Activated CD8-positive, alpha-beta memory T cell treated with anti-CD3 and anti-CD28 coated beads for 48 hours (primary cell): ENCODE data around the gene PSME3.
"Not testable (repeated sequence)": the region's sequence is repeated elsewhere in the genome, so short reads cannot be mapped to it uniquely, and the experiment has no call there.

Experiments used
- DNase-seq, 3 experiments: peaks; one replicate each; pipeline ENCODE4 v3.0.0-alpha.2; 2020; ENCODE audit warnings: low read depth in 2 of 3, low spot score in 2 of 3

Gene PSME3

DNA sequence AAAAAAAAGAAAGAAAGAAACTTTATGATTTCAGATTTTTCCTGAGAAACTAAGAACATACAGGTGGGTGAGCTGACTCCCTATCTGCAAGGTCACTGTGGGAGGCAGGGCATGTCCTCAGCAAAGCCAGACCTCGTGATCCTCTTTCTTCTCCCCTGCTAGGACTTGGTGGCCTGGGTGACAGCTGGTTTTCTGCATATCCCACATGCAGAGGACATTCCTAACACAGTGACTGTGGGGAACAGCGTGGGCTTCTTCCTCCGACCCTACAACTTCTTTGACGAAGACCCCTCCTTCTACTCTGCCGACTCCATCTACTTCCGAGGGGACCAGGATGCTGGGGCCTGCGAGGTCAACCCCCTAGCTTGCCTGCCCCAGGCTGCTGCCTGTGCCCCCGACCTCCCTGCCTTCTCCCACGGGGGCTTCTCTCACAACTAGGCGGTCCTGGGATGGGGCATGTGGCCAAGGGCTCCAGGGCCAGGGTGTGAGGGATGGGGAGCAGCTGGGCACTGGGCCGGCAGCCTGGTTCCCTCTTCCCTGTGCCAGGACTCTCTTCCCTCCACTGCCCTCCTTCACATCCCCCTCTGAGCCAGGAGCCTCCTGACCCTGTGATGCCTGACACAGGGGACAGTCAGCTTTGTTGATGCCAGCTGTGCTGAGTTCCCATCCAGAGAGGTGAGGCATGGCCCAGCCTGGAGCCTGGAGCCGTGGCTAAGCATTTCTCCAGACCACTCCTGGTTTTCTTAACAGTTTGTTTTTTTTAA is 40.9 kb downstream of the PSME3 start:
- not testable (repeated sequence) for DNase-seq

DNA sequence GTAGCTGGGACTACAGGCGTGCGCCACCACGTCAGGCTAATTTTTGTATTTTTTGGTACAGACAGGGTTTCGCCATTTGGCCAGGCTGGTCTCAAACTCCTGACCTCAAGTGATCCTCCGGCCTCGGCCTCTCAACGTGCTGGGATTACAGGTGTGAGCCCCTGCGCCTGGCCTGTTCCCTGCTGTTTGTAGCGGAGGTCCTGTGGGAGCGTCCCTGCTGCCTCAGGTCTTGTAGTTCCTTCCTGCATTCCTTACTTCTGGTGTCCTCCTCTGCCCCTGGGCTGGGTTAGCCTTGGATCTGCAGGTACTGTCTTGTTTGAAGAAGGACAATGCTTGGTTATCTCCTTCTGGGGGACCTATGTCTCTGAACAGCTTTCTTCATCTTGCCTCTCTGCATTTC is 43.8 kb downstream of the PSME3 start:
- no peak for DNase-seq

DNA sequence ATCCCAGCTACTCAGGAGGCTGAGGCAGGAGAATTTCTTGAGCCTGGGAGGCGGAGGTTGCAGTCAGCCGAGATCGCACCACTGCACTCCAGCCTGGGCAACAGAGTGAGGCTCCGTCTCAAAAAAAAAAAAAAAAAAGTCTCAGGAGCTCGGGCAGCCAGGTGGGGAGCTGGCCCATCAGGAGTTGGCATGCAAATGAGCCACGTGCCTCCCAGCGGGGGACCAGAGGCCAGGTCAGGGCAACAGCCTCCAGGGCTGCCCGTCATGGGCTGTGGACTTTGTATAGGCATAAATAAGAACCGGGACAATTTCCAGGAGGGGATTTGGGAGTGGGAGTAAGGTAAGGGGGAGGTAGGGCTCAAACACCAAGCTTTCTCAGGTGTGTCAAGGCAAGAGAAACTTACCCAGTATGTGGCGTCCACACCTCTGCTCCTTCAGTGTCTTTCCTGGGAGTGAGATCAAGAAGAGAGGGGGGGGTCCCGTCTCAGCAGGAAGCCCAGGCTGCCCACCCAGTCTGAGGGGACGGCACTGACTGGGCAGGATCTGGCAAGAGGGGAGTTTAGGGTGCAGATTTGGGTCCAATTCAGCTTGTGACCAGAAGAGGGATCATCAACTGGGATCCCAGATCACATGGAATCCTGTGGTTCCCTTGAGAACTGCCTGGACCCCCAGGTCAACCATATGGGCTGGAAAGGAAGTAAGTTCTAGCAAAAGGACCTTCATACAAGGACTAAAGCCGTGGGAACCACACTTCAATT is 45.1 kb downstream of the PSME3 start:
- no peak for DNase-seq

DNA sequence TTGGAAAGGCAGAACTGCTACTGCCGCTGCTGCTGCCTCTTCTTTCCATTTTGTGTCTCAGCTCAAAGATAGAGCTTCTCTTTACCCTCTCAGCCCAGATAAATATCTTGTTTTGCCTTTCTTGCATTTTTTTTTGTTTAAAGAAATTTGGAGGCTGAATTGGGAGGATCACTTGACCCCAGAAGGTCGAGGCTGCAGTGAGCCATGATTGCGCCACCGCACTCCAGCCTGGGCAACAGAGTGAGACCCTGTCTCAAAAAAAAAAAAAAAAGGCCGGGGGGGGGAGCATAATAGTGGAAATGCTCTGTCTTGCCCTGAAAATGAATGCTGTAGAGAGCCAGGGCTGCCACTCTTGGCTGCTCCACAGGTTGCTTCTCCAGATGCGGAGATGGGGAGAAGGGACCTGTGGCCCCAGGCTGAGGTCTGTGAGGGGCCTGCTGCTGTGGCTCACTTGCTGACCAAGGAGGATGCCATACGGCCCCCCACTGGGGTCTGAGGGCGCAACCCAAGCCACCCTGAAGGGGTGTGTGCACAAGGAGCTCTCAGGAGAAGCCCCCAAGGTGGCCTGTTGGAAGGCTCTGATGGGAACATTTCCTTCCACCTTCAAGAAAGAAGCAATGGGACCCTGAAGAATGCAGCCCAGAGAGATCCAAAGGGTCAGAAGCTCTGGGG is 45.9 kb downstream of the PSME3 start:
- DNase-seq = no peak

DNA sequence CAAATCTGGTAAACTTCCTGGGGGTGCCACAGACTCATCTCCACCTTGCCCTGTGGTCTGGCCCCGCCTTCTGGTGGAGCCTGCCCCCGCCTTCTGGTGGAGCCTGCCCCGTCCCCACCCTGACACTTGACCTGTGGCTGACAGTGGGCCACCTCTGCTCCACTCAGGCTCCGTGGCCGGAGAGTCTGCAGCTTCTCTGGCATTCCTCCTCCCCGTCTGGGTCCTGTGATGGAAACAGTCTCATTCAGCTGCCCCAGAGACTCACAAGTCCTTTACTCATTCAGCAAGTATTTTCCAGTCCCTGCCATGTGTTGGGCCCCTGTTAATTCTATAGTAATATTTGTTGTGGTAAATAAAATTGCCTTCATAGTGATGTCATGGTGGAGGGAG is 46.4 kb downstream of the PSME3 start:
- no peak for DNase-seq

DNA sequence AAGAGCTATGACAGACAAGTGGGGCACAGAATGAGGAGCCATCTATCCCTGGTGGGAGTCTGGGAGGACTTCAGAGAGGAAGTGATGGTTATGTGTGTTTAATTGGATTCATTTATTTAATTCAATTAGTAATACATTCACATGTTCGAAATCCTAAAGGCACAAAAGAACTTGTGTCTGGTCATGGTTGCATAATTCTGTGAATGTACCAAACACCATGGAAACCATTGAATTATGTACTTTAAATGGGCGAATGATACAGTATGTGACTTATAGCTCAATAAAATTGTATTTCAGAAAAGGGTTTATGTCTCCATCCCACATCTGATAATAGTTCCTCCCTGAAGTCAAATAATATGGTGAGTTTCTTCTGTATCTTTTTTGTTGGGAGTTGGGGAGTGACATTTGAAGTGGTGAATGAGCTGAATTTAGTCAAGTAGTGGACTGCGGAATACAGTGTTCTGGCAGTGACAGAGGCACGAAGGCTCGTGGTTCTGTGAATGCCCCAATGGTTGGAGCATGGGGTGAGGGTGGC is 47.6 kb downstream of the PSME3 start:
- no peak for DNase-seq

DNA sequence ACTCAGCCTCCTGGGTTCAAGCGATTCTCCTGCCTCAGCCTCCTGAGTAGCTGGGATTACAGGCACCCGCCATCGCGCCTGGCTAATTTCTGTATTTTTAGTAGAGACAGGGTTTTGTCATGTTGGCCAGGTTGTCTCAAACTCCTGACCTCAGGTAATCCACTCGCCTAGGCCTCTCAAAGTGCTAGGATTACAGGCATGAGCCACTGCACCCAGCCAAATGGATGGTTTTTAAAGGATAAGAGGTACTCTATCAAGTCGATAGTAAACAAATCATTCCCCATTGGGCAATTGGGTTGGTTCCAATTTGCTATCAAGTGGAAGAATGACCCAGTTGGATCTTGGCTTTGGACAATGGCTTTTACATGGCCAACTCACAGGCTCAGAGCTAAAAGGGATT is 48.5 kb downstream of the PSME3 start:
- not testable (repeated sequence) for DNase-seq

DNA sequence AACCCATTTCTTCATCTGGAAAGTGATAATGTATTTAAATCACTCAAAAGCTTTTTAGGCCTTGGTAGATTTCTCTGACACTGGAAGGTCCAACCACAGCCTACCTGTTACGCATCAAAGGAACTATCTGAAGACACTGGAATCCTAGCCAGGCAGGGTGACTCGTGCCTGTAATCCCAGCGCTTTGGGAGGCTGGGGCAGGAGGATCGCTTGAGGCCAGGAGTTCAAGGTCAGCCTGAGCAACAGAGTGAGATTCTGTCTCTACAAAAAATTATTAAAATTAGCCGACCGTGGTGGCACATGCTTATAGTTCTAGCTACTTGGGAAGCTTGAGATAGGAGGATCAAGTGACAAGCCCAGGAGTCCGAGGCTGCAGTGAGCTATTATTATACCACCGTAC is 49.0 kb downstream of the PSME3 start:
- no peak for DNase-seq

DNA sequence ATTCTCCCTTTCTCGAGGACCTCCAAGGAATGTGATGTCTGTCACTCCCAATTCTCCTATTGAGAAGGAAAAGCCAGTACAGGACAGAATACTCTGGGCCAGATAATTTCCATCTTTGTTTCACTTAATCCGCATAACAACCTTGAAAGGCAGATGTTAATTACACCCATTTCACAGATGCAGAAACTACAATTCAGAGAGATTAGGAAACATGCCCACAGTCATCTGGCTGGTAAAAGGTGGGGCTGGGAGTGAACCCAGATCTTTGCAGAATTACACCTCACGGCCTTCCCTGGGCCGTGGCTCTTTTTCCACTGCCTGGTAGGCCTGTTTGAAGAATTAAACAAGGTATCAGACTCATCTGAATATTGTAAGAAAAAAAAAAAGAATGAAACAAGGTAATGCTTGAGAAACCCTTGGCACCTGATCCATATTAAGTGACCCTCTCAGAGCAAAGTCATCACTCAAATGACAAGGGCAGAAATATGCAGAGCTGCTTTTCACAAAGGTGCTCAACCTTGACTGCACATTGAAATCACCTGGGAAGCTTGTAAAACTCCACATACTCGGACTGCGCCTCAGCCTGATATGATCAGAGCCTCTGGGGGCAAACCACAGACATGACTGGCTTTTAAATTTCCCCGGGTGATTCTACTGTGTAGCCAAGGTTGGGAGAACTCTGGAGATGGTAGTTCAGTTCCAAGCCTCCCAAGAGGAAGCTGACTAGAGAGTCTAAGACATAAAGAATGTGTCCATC is 50.8 kb downstream of the PSME3 start:
- DNase-seq = no peak

DNA sequence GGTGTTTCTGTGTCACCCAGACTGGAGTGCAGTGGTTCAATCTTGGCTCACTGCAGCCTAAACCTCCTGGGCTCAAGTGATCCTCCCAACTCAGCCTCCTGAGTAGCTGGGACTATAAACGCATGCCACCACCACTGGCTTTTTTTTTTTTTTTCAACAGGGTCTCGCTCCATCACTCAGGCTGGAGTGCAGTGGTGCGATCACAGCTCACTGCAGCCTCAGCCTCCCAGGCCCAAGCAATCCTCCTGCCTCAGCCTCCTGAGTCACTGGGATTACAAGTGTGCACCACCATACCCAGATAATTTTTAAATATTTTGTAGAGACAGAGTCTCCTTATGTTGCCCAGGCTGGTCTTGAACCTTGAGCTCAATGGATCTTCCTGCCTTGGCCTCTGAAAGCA is 52.6 kb downstream of the PSME3 start:
- DNase-seq = not testable (repeated sequence)

DNA sequence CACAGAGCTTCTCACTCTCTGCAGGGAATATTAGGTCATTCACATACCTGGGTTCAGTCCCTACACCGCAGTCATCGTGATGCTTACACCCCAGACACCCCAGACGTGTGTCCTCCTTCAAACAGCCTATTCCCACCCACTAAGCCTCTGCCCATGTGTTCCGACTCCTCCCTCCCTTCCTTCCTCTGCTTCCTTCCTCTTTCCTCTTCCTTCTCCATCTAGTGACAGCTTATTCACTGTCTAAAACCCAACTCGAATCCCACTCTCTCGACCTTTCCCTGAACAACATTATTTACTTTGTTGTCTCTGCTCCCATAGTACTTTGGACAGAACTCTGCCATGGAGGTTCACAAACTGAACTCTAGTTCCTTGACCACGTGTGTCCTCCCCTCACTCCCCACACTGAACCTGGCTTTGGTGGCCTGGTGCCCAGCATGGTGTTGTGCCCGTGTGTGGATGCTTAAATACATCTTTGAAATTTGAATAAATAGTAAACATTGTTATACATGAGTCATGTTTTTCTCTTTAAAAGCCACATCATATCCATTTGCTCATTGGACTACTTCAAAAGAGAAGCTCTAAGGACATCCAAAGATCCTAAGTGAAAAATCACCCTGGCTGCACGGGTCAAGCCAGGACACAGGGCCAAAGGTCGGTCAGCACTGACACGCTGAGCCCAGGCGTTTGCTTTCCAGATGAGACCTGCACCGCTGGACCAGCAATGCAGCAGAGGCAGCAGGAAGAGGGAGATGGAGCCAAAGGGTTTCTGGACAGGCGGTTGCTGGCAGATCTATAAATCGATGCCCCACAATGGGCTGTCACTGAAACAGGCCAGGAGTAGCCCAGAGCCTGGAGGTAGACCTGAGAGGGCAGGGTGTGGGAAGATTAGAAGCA is 53.3 kb downstream of the PSME3 start:
- DNase-seq = no peak

DNA sequence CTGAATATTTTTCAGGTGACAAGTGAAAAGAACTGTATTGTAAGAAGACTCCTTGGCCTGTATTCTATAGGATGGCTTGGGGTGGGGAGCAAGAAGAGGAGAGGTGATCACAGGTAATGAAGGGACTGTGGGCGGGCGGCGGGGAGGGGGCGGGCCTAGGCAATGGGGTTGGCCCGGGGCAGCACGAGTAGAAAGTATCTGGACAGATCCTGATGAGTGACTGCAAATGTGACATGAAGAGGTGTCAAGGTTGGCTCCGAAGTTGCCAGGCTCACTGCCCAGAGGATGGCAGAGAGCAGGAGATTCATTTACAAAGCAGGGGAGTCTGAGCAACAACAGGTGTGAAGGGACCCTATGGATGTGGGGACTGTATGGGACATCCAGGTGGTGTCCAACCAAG is 56.6 kb downstream of the PSME3 start:
- DNase-seq = no peak

DNA sequence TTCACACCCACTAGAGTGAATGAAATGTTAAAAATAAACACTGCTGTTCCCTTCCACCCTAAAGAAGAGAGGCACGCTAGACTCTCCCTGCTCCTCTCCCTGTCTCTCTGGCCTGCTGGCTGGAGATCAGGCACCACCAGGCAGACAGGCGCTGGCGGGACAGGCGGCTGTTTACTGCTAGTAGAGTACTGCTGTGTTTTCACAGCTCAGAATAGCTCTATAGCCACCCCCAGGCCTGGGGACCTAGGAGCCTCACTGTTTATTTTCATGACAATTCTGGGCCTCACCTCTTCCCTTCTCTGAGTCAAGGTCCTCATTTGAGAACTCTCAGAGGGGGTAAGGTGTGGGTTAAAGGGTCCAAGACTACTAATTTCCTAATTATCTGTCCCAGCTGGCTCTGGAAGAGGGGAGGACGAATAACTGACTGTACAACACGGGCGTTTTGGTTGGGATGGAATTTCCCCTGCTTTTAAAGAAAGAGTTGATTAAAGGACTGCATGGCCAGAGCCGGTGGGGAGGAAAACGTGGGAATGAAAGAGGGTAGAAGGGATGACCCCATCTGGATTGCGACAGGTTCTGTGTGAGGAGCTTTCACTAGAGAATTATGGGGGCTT is 58.4 kb downstream of the PSME3 start:
- DNase-seq = no peak

DNA sequence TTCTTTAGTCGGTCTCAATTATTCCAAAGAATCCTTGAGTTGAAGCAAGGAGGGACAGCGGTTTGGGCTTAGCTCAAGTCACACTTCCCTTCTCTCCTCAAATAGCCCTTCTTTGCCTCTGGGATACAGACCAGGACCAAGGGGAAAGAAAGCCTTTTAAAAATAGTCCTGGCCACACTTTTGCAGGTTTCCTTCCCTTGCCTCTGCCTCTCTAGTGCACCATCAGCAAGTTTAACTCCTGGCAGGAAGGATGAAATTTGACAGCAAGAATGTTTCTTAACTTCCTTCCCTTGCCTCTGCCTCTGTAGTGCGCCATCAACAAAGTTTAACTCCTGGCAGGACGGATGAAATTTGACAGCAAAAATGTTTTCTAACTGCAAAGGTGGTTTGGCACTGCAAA is 60.2 kb downstream of the PSME3 start:
- DNase-seq = no peak
